Astrocyte (in vitro differentiated cells and primary cell): ENCODE measurements around the gene THOP1.

Experiments used
- CTCF ChIP-seq: IDR thresholded peaks from 2 replicates; pipeline ENCODE4 v1.5.1; 2011; ENCODE audit warnings: low read depth, mild to moderate bottlenecking, inconsistent platforms, low read length, moderate library complexity; ENCODE audit not compliant: insufficient read depth
- EZH2 ChIP-seq: IDR thresholded peaks from 2 replicates; pipeline ENCODE4 v1.6.1; 2012; ENCODE audit warnings: mild to moderate bottlenecking, low read length, inconsistent platforms; ENCODE audit not compliant: insufficient read depth

- TF ChIP-seq CTCF (no peak), EZH2 (no peak)
Measured at GRCh38 chr19:2780284-2780683, 5.0 kb upstream of the THOP1 start.
